ENCODE results near the gene SEC24A.

DNA sequence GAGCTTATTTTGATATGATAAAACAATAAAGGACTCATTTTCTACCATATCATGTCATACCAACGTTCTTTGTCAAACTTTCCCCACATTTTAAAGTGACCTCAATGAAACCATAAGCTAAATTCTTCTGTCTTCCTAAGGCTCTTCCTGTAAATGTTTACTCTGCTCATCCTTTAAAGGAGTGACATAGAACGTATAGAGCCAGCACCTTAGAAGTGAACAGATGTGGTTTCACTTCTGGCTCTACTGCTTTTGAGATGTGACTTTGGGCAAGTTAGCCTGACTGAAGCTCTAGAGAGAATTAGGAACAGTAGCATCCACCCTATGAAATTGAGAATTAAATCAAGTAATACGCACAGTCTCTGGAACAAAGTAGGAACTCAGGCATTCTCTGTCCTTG is 40.0 kb upstream of the SEC24A start:
- no peak for TF ChIP-seq CTCF (IDR thresholded peaks at IDR 0.05; ENCODE audit: low read length)
- TF ChIP-seq EZH2 (optimal IDR thresholded peaks at IDR 0.05; ENCODE audit: low read depth, low read length), result no peak
- no peak for TF ChIP-seq EZH2phosphoT487 (IDR thresholded peaks at IDR 0.05; ENCODE audit: low read length)

Data from MM.1S (cell line).